ENCODE results near the gene TRMT1. TPM values are rescaled to one million over a fixed set of nuclear protein-coding genes. Genes with fewer than 3 reads are reported as not detected.

The TRMT1 gene
- total and polyA plus RNA-seq, 2 experiments from 2014 or later, result 88.6 to 90.1 TPM

DNA sequence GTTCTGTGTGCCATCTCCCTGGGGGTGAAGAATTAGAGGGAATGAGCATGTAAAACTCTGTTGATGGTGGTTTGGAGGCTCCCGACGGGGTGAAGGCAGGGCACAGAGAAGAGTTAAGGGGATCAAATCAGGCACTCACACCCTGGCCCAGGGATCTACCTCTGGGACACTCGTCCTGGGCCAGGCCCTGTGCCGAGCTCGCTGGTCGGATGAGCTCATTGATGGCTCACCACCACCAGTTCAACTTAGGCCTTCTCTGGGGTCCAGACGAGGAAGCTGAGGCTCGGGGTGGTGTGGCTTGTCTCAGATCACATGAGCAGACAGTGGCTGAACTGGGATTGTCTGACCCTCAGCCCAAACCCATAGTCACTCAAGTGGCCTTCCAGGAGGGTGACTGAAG is 3.1 kb upstream of the TRMT1 start:
- DNase-seq (ENCODE audit: low spot score) (no peak), ATAC-seq (no peak)
- peaks cover 54% of the 10 kb centered on the region for H4K20me1 ChIP-seq (replicated peaks; ENCODE audit: insufficient read depth)
- H2AFZ ChIP-seq, result no peak overlapping the region
- H3K4me3 ChIP-seq, result peak overlapping the region; percentile 96
- TF ChIP-seq REST (IDR thresholded peaks at IDR 0.05; ENCODE audit: unreplicated experiment), result no peak
- no peak for TF ChIP-seq ZNF114 (CRISPR knock-in tag; IDR thresholded peaks at IDR 0.05)
- TF ChIP-seq ETS1 (IDR thresholded peaks at IDR 0.05), result no peak
- no peak for TF ChIP-seq EZH2 (IDR thresholded peaks at IDR 0.05; ENCODE audit: low read depth, unreplicated experiment)
- TF ChIP-seq STAT1 (IDR thresholded peaks at IDR 0.05; ENCODE audit: unreplicated experiment), result no peak
- peaks cover 43% of the 10 kb centered on the region for H3K36me3 Mint-ChIP-seq (ENCODE audit: low read depth)
- no peaks in the 10 kb centered on the region for H3K9me2 ChIP-seq (ENCODE audit: insufficient read depth)
- H3F3A ChIP-seq (replicated peaks; ENCODE audit: low read depth), result peaks cover 6% of the 10 kb centered on the region
- H3K27ac Mint-ChIP-seq, result peak overlapping the region; percentile 66; the same call in 1 of the 2 replicates
- H3K27ac ChIP-seq (ENCODE audit: low read depth), result peak overlapping the region; percentile 74
- H3K4me1 ChIP-seq (ENCODE audit: insufficient read depth), result peaks cover 37% of the 10 kb centered on the region
- peak overlapping the region; percentile 94 for H3K4me2 ChIP-seq
- peaks cover 3% of the 10 kb centered on the region; the same call in 1 of the 2 replicates for H3K36me3 ChIP-seq (ENCODE audit: insufficient read depth)
- peaks cover 35% of the 10 kb centered on the region for H3K27me3 Mint-ChIP-seq (ENCODE audit: insufficient read depth, low read depth, poor library complexity)
- H3K79me2 ChIP-seq (replicated peaks; ENCODE audit: insufficient read depth), result peaks cover 84% of the 10 kb centered on the region
- H3K4me1 Mint-ChIP-seq, result peaks cover 54% of the 10 kb centered on the region
- no peaks in the 10 kb centered on the region for H3K27me3 ChIP-seq (ENCODE audit: insufficient read depth)
- peak overlapping the region; percentile 93 for H3K4me3 Mint-ChIP-seq
- H3K9me3 Mint-ChIP-seq, result peaks cover 3% of the 10 kb centered on the region

DNA sequence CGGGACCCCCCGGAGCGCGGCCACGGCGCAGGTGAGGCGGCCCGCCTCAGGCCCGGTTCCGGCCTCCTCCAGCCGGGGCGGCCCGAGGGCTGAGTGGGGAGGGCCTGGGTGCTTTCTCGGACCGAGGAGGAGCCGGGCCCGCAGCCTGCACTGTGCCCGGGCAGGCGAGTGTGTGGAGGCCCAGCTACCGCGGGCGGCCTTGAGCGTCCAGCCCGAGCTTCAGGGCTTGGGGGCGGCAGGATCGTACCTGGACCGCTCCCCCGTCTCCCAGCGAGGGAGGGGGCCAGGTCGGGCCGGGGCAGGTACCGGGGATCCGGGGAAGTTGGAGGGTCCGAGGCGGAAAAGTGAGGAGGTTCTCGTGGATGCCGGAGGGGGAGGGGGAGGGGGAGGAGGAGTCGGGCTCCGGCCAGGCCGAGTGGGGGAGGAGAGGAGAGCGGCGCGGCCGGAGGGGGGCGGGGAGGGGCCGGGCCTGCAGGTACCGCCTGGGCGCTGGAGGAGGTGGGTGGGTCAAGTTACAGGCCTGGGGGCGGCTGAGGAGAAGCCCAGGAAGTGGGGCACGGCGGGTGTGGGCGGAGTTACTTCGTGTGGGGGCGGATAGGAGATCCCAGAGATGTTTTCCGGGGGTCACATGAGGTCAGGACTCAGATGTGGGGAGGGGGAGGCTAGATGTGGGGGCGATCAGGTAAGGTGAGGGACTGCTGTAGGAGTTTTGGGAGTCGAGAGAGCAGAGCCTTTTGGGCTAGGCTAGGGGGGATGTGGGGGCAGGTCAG is 2.1 kb upstream of the TRMT1 start:
- Mint-ChIP-seq H3K9me3 (peaks cover 3% of the 10 kb centered on the region), H3K4me1 (peaks cover 54% of the 10 kb centered on the region), H3K4me3 (peak overlapping the region; percentile 93), H3K27me3 (ENCODE audit: insufficient read depth, low read depth, poor library complexity) (peaks cover 35% of the 10 kb centered on the region), H3K27ac (peak overlapping the region; percentile 92), H3K36me3 (ENCODE audit: low read depth) (peaks cover 49% of the 10 kb centered on the region)
- peak; percentile 74 for ATAC-seq
- peak overlapping the region; percentile 96 for H3K4me3 ChIP-seq
- H3K27me3 ChIP-seq (ENCODE audit: insufficient read depth), result no peaks in the 10 kb centered on the region
- H3K4me1 ChIP-seq (ENCODE audit: insufficient read depth), result peaks cover 37% of the 10 kb centered on the region
- H4K20me1 ChIP-seq (replicated peaks; ENCODE audit: insufficient read depth), result peaks cover 47% of the 10 kb centered on the region
- peak overlapping the region; percentile 95 for H3K27ac ChIP-seq (ENCODE audit: low read depth)
- H3K79me2 ChIP-seq (replicated peaks; ENCODE audit: insufficient read depth), result peaks cover 83% of the 10 kb centered on the region
- H2AFZ ChIP-seq, result no peak overlapping the region
- peak; percentile 97 for DNase-seq (ENCODE audit: low spot score)
- H3K36me3 ChIP-seq (ENCODE audit: insufficient read depth), result peaks cover 9% of the 10 kb centered on the region; the same call in 1 of the 2 replicates
- peak overlapping the region; percentile 94 for H3K4me2 ChIP-seq
- no peaks in the 10 kb centered on the region for H3K9me2 ChIP-seq (ENCODE audit: insufficient read depth)
- peaks cover 6% of the 10 kb centered on the region for H3F3A ChIP-seq (replicated peaks; ENCODE audit: low read depth)
- no peak for TF ChIP-seq ZNF114 (CRISPR knock-in tag; IDR thresholded peaks at IDR 0.05)
- peak; percentile 65; the same call in 1 of the 2 replicates for TF ChIP-seq ETS1 (IDR thresholded peaks at IDR 0.05)
- TF ChIP-seq, protein P1, sequence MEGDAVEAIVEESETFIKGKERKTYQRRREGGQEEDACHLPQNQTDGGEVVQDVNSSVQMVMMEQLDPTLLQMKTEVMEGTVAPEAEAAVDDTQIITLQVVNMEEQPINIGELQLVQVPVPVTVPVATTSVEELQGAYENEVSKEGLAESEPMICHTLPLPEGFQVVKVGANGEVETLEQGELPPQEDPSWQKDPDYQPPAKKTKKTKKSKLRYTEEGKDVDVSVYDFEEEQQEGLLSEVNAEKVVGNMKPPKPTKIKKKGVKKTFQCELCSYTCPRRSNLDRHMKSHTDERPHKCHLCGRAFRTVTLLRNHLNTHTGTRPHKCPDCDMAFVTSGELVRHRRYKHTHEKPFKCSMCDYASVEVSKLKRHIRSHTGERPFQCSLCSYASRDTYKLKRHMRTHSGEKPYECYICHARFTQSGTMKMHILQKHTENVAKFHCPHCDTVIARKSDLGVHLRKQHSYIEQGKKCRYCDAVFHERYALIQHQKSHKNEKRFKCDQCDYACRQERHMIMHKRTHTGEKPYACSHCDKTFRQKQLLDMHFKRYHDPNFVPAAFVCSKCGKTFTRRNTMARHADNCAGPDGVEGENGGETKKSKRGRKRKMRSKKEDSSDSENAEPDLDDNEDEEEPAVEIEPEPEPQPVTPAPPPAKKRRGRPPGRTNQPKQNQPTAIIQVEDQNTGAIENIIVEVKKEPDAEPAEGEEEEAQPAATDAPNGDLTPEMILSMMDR (conservative IDR thresholded peaks at IDR 0.05; ENCODE audit: low read depth in 2 of 2), result no peak
- no peak for TF ChIP-seq EZH2phosphoT487 (IDR thresholded peaks at IDR 0.05; ENCODE audit: unreplicated experiment)
- TF ChIP-seq NANOG (IDR thresholded peaks at IDR 0.05; ENCODE audit: borderline replicate concordance), result no peak
- TF ChIP-seq POLR2AphosphoS5 (IDR thresholded peaks at IDR 0.05; ENCODE audit: low read depth), result peak; percentile 40; the same call in 1 of the 2 replicates
- no peak for TF ChIP-seq EZH2 (IDR thresholded peaks at IDR 0.05; ENCODE audit: low read depth, unreplicated experiment)

Data from GM23338 (cell line).